GM18520 (cell line): ENCODE results near the gene RRP15.
"Not testable (repeated sequence)": the region's sequence is repeated elsewhere in the genome, so short reads cannot be mapped to it uniquely, and the experiment has no call there.

Experiments used
- ATAC-seq: cut with Tn5 transposase; IDR thresholded peaks from one replicate; pipeline ENCODE4 v1.9.1; 2021; ENCODE audit not compliant: unreplicated experiment

The RRP15 gene

GRCh38 chr1:218296162-218296561 lies 11.1 kb downstream of the RRP15 start:
- no peak for ATAC-seq

- no peak for ATAC-seq
Observed at GRCh38 chr1:218297461-218297860, 12.4 kb downstream of the RRP15 start.

- ATAC-seq, result no peak
Observed at GRCh38 chr1:218297867-218298266, 12.8 kb downstream of the RRP15 start.

- no peak for ATAC-seq
Observed at GRCh38 chr1:218298398-218298797, 13.3 kb downstream of the RRP15 start.

GRCh38 chr1:218299416-218299815 lies 14.3 kb downstream of the RRP15 start:
- no peak for ATAC-seq

- ATAC-seq, result no peak
Observed at GRCh38 chr1:218301217-218301616, 16.1 kb downstream of the RRP15 start.

- no peak for ATAC-seq
Observed at GRCh38 chr1:218302155-218302554, 17.1 kb downstream of the RRP15 start.

GRCh38 chr1:218303176-218303879 lies 18.2 kb downstream of the RRP15 start:
- no peak for ATAC-seq

- no peak for ATAC-seq
Observed at GRCh38 chr1:218304281-218305039, 19.4 kb downstream of the RRP15 start.

- no peak for ATAC-seq
Observed at GRCh38 chr1:218305472-218306064, 20.5 kb downstream of the RRP15 start.

- ATAC-seq, result no peak
Observed at GRCh38 chr1:218312509-218312908, 27.4 kb downstream of the RRP15 start.

- no peak for ATAC-seq
Observed at GRCh38 chr1:218314316-218314715, 29.2 kb downstream of the RRP15 start.

- ATAC-seq, result no peak
Observed at GRCh38 chr1:218315638-218316037, 30.5 kb downstream of the RRP15 start.

GRCh38 chr1:218317061-218317460 lies 32.0 kb downstream of the RRP15 start:
- no peak for ATAC-seq

GRCh38 chr1:218320182-218320581 lies 35.1 kb downstream of the RRP15 start:
- ATAC-seq, result not testable (repeated sequence)

- no peak for ATAC-seq
Observed at GRCh38 chr1:218322762-218323161, 37.7 kb downstream of the RRP15 start.

- ATAC-seq, result no peak
Observed at GRCh38 chr1:218323568-218324225, 38.6 kb downstream of the RRP15 start.

GRCh38 chr1:218324226-218324580 lies 39.1 kb downstream of the RRP15 start:
- ATAC-seq, result no peak

GRCh38 chr1:218328769-218329168 lies 43.7 kb downstream of the RRP15 start:
- no peak for ATAC-seq

GRCh38 chr1:218330043-218330623 lies 45.0 kb downstream of the RRP15 start:
- peak; percentile 52 for ATAC-seq

GRCh38 chr1:218332416-218332815 lies 47.3 kb downstream of the RRP15 start:
- ATAC-seq, result no peak
